Measurements from ENCODE around the gene IL1RL2. TPM values are rescaled to one million over a fixed set of nuclear protein-coding genes. Genes with fewer than 3 reads are reported as not detected.

The IL1RL2 gene
- total and polyA plus RNA-seq, 2 of the 8 experiments (the other 6 are each of a cell fraction or from before 2014, with no cell fraction given) = not detected

GRCh38 chr2:102217032-102217431 lies 30.2 kb downstream of the IL1RL2 start:
- H2BK5ac ChIP-seq (ENCODE audit: low read depth, low read length) = no peak overlapping the region
- H4K5ac ChIP-seq (ENCODE audit: insufficient read length, low read depth, low read length) = no peak overlapping the region
- no peak overlapping the region for H3K4me2 ChIP-seq (ENCODE audit: insufficient read depth in 1 of 2, low read depth in 2 of 2, low read length in 2 of 2)
- H3K23ac ChIP-seq (ENCODE audit: insufficient read length) = no peak overlapping the region
- no peak overlapping the region for H2BK15ac ChIP-seq (ENCODE audit: low read length)
- DNase-seq (ENCODE audit: low read depth in 1 of 2, low spot score in 2 of 2) = no peak
- no peak overlapping the region for H2AK5ac ChIP-seq (ENCODE audit: low read depth, low read length)
- no peak overlapping the region for H3K14ac ChIP-seq (ENCODE audit: insufficient read length)
- no peak overlapping the region for H3K18ac ChIP-seq (ENCODE audit: extremely low read depth, low read length)
- H3K9ac ChIP-seq (replicated peaks in 1 of 4; ENCODE audit: extremely low read depth in 1 of 4, low read depth in 3 of 4, low read length in 3 of 4) = no peak overlapping the region
- H2BK12ac ChIP-seq (ENCODE audit: low read depth, low read length) = no peak overlapping the region
- no peaks in the 10 kb centered on the region for H3K79me2 ChIP-seq (ENCODE audit: control insufficient read depth in 1 of 2, insufficient read depth in 2 of 2, low read length in 2 of 2)
- no peak overlapping the region for H4K8ac ChIP-seq (ENCODE audit: extremely low read depth, insufficient read depth, low read length)
- CTCF ChIA-PET (ENCODE audit: partially characterized antibody) = no interaction called here
- POLR2A ChIA-PET (ENCODE audit: partially characterized antibody) = no interaction called here
- no peaks in the 10 kb centered on the region for H4K20me1 ChIP-seq (replicated peaks in 1 of 2; ENCODE audit: control insufficient read depth in 1 of 2, insufficient read depth in 2 of 2, low read length in 2 of 2)
- H3K23me2 ChIP-seq (ENCODE audit: low read depth, low read length) = no peaks in the 10 kb centered on the region
- H3K27ac ChIP-seq (ENCODE audit: low read depth, low read length) = no peak overlapping the region
- no peak overlapping the region for H3K4ac ChIP-seq (replicated peaks; ENCODE audit: insufficient read length, low read depth, low read length)
- H2BK20ac ChIP-seq (ENCODE audit: low read length) = no peak overlapping the region
- no peak overlapping the region for H4K91ac ChIP-seq (replicated peaks; ENCODE audit: insufficient read length, low read length)
- no peaks in the 10 kb centered on the region for H3K27me3 ChIP-seq (replicated peaks in 1 of 4; ENCODE audit: control insufficient read depth in 3 of 4, extremely low read depth in 1 of 4, insufficient read depth in 3 of 4, low read length in 3 of 4)
- H3K9me3 ChIP-seq (ENCODE audit: insufficient read depth in 2 of 2, low read depth in 1 of 2, low read length in 1 of 2) = 0 out of 4 replicates have a peak, but pooled peaks cover 0 to 6% of the 10 kb centered on the region in 2 experiments
- H2AFZ ChIP-seq (ENCODE audit: low read length) = no peak overlapping the region
- H3K56ac ChIP-seq (replicated peaks; ENCODE audit: insufficient read length, low read depth, low read length) = no peak overlapping the region
- H3K36me3 ChIP-seq (ENCODE audit: control insufficient read depth in 2 of 4, insufficient read depth in 4 of 4, low read length in 3 of 4) = no peaks in the 10 kb centered on the region
- no peak overlapping the region for H3K4me3 ChIP-seq (ENCODE audit: extremely low read depth in 1 of 4, insufficient read depth in 2 of 4, low read depth in 3 of 4, low read length in 4 of 4)
- no peaks in the 10 kb centered on the region for H3K79me1 ChIP-seq (ENCODE audit: low read depth, low read length)
- no peak for FAIRE-seq
- no peaks in the 10 kb centered on the region for H3K4me1 ChIP-seq (replicated peaks in 1 of 4; ENCODE audit: control insufficient read depth in 3 of 4, insufficient read depth in 4 of 4, low read length in 3 of 4)
- H2BK120ac ChIP-seq (replicated peaks; ENCODE audit: low read depth, low read length) = no peak overlapping the region
- TF ChIP-seq CTBP2 (IDR thresholded peaks at IDR 0.05; ENCODE audit: borderline replicate concordance, insufficient read depth, insufficient read length, low read length) (no peak), CEBPB (IDR thresholded peaks at IDR 0.05; ENCODE audit: low read depth, low read length) (no peak), FOSL1 (IDR thresholded peaks at IDR 0.05; ENCODE audit: insufficient read depth, low read depth, low read length) (no peak), POU5F1 (IDR thresholded peaks at IDR 0.05; ENCODE audit: low read depth, low read length) (no peak), POLR2AphosphoS5 (IDR thresholded peaks at IDR 0.05; ENCODE audit: low read depth, low read length) (no peak), TCF12 (IDR thresholded peaks at IDR 0.05; ENCODE audit: low read depth, low read length) (no peak), YY1 (IDR thresholded peaks at IDR 0.05; ENCODE audit: low read depth, low read length) (no peak), E2F6 (IDR thresholded peaks at IDR 0.05) (no peak), USF2 (IDR thresholded peaks at IDR 0.05; ENCODE audit: low read length) (no peak), GABPA (IDR thresholded peaks at IDR 0.05; ENCODE audit: borderline replicate concordance, insufficient read depth, low read length) (no peak), RXRA (IDR thresholded peaks at IDR 0.05; ENCODE audit: insufficient read depth, low read depth, low read length) (no peak), CREB1 (IDR thresholded peaks at IDR 0.05) (no peak), KDM5A (IDR thresholded peaks at IDR 0.05; ENCODE audit: low read length) (no peak), SP1 (IDR thresholded peaks at IDR 0.05; ENCODE audit: low read depth, low read length) (no peak), BCL11A (IDR thresholded peaks at IDR 0.05; ENCODE audit: low read depth in 2 of 2, low read length in 2 of 2) (no peak), TAF1 (IDR thresholded peaks at IDR 0.05; ENCODE audit: low read depth, low read length) (no peak)
